GM21528 (cell line): Measurements from ENCODE around the gene IQCM.

Source experiments
- ATAC-seq: cut with Tn5 transposase; IDR thresholded peaks from one replicate; pipeline ENCODE4 v1.9.1; 2021; ENCODE audit warnings: mild to moderate bottlenecking, moderate library complexity; ENCODE audit not compliant: unreplicated experiment, low FRiP score

Gene IQCM, protein sequence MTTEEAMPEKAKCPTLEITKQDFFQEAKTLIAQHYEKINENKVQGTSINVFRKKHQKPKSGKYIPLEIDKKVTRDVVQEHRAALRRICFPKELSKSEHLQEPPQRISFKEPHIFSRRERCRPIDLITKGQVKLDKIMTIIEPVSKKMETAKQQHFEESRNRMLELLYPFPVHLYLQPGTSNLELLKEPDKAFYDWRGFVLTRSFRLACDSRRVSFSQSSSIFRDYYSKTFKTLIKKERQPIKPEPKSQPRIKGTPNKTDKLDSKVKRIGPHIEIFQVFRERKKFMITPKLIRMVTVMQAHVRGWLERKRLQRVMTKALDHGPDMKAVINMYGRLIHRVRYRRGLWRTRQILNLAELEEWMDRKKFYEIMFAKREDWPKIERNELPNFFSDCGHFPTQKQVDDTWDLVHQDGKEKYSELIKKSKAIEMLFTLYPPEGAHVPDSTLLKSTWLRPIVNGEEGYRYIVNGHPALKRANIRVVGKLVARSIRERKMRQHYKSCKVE

DNA sequence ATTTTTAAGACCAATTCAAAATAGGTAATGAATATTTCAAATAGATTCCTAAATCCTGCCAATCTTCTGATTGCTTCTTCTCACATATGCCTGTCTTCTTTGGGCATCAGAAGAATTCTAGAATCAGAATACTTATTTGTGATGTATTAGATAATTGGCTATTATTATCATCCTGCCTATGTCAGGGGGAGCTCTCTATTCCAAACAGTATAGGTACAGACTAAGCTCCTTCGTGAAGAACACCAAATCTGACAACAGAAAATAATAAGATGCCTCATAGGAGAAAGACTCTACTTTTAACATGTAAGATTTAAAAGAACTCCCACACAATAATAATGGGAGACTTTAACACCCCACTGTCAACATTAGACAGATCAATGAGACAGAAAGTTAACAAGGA lies at the start of gene IQCM:
Gene IQCM (minus strand): TSS at position 101 of the 400 bp plus-strand sequence. CDS start 73,152 bp downstream, outside the sequence.
- no peak for ATAC-seq

DNA sequence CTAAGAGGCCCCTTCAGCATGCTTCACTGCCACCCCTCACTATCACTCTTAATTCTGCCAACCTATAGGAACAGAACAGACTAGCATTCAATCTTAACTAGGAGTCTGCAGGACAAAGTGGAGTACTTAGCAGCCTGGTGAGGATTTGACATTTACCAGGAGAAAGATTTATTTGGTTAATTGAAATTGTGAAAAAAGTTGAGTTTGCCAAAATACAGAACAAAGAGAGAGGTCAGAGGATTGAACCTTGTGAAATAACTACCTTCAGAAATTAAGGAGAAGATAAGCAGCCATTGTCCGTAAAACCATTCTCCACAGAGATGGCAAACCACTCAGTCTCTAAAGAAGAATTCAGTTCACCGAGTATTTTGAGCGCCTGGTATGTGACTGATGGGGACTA lies 41.8 kb upstream of the IQCM start:
- no peak for ATAC-seq

DNA sequence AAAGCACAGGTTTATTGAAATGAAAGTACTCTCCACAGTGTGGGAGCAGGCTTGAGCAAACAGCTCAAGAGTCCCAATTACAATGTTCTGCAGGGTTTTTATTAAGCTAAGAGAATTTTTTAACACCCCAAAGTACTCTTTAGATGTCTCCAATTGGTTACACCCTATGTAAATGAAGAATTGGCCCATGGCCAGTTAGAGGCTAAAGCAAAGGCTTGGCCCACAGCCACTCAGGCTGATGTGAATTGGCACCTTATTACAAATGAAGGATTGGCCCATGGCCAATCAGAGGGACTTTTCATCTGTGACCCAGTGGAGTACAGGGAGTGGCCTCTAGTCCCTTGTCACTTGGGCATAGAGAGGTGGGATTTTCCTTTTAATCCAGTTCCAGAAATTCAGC lies 30.1 kb upstream of the IQCM start:
- ATAC-seq = no peak

DNA sequence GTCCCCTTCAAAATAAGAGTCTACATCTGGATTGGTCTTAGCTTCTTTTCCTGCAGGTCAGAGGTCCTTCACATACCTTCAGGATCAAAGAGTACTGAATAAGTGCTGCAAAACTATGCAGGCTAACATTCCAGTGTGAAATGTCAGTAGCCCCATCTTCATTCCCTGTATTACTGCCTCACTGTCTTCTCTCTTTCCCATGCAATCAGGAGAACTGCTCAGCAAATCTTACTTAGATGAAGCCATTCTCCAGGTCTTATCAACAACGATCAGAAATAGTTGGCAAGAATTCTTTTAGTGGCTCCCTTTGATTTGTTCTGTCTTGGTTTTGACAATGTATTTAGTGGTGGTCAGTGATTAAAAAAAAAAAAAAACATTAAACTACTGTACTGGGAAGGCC lies 26.0 kb upstream of the IQCM start:
- no peak for ATAC-seq

DNA sequence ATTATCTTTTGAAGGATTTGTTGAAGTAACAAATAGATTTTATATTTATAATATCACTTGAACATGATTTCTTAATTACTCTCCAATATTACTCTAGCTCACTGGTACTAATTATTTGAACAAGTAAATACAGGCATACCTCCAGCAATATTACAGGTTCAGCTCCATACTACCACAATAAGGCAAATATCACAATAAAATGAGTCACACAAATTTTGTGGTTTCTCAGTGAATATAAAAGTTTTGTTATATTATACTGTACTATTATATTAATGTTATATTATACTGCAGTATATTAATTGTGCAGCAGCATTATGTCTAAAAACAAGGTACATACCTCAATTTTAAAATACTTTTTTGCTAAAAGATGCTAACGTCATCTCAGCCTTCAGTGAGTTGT lies 22.4 kb upstream of the IQCM start:
- no peak for ATAC-seq

DNA sequence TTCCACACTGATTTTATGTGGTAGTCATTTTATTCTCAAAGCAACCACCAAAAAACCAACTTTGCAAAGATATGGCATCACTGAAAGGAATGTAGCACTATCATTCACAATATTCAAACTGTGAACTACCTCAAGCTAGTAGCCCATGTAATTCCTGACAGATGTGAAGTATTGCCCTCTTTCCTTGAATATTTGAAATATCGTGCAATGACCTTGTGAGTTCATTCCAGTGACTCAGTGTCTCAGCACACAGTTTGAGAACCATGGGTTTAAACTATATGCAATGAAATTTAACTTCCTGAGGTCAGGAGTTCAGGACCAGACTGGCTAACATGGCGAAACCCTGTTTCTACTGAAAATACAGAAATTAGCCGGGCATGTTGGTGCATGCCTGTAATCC lies 20.9 kb upstream of the IQCM start:
- ATAC-seq = no peak

DNA sequence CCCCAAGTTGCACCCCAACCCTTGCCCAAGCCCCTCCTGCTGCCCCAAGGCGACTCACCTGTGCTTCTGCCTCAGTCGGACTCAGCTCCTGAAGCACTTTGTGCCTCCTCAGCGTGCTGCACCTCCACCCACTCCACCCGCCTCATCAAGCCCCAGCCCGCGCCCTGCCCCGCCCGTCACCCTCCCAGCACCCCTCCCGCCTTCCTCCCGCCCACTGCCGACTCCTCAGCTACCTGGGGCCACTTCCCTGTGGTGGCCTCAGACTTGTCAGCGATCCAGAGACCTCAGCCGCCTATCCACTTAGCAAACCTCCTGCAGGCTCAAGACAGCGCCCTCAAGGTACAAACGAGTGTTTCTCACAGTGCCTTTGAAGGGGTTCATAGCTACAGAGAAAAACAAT lies 19.6 kb upstream of the IQCM start:
- ATAC-seq = no peak

DNA sequence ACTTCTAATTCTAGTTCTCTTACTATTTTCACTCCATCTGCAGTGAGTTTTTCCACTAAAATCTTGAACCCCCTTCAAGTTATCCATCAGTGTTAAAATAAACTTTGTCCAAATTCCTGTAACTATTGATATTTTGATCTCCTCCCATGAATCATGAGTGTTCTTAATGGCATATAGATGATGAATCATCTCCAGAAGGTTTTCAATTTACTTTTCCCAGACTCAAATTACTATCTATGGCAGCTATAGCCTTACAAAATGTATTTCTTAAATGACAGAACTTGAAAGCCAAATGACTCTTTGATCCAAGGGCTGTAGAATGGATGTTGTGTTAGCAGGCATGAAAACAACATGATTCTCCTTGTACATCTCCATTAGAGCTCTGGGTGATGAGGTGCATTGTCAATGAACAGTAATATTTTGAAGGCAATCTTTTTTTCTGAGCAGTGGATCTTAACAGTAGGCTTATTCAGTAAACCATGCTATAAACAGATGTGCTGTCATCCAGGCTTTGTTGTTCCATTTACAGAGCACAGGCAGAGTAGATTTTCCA lies 16.1 kb upstream of the IQCM start:
- ATAC-seq = no peak

DNA sequence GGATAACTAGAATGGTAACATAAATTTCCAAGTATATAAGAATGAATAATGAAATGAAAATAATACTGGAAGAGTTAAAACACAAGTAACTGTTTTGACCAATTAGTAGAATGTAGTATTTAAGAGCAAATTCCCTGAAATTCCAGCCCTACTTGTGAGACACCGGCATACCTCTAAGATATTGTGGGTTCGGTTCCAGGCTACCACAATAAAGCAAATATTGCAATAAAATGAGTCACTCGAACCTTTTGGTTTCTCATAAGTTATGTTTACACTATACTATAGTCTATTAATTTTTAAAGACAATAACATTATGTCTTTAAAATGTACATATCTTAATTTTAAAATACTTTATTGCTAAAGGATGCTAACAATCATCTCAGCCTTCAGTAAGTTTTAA lies 15.2 kb upstream of the IQCM start:
- no peak for ATAC-seq

DNA sequence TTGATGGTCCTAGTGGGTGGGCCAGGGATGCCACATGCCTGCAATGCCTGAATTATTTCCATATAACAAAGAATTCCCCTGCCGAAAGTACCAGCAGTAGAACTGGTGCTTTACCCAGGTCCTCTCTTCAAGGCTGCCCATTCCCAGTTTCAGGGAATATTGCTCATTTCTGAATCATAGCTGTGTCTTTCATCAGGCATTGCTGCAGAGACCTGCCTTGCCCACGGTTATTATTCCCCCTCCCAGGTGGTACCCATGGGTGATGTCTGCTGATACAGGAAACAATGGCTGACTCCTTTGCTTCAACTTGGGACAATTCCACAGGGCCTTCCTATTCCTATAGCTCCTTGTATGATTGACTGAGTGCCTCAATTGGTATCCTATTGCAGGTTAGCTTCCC lies 9.7 kb upstream of the IQCM start:
- ATAC-seq = no peak

DNA sequence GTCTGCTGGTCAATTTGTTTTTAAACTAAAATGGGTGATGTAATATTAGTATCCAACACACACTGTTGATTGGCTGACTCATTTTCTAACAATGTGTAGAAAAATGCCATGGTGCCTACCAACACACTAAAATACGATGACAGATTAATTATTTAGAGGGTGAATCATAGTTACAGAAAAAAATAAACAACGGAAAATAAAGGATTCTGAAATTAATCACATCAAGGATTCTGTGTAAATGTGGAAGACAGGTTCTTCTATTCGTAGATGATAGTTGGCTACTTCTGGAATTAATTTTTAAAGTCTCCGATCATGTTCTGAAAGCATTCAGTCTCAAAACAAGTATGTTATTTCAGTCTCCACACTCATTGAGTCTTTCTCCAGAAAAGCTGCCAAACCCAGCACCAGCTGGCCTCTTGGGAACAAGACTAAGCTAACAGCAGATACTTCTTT lies 8.2 kb upstream of the IQCM start:
- ATAC-seq = no peak

DNA sequence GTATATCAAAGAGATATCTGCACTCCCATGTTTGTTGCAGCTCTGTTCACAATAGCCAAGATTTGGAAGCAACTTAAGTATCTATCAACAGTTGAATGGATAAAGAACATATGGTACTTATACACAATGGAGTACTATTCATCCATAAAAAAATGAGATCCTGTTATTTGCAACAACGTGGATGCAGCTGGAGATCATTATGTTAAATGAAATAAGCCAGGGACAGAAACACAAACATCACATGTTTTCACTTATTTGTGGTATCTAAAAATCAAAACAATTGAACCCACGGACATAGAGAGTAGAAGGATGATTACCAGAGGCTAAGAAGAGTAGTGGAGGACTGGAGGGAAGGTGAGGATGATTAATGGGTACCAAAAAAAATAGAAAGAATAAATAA lies 14.2 kb downstream of the IQCM start:
- ATAC-seq = no peak

DNA sequence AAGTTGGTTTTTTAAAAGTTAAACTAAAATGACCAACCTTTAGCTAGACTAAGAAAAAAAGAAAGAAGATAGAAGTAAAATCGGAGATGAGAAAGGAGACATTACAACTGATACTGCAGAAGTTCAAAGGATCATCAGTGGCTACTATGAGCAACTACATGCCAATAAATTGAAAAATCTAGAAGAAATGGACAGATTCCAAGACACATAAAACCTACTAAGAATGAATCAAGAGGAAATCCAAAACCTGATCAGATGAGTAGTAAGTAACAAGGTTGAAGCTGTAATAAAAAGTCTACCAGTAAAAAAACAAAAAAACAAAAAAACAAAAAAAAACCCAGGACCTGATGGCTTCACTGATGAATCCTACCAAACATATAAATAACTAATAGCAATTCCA lies 16.1 kb downstream of the IQCM start:
- ATAC-seq = no peak

DNA sequence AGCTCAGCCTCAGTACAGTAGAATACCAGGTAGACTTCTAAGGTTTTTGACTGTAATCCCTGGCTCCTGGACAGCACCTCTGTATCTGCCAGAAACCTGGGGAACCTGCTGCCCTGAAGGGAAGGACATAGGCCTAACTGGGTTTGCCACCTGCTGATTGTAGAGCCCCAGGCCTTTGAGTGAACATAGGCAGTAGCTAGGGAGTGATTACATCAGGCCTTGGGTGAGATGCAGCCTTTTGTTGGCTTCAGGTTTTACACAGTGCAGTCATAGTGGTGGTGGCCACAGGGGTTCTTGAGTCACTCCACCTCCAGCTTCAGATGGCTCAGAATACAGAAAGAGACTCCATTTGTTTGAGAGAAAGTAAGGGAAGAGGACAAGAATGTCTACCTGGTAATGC lies 19.3 kb downstream of the IQCM start:
- ATAC-seq = no peak

DNA sequence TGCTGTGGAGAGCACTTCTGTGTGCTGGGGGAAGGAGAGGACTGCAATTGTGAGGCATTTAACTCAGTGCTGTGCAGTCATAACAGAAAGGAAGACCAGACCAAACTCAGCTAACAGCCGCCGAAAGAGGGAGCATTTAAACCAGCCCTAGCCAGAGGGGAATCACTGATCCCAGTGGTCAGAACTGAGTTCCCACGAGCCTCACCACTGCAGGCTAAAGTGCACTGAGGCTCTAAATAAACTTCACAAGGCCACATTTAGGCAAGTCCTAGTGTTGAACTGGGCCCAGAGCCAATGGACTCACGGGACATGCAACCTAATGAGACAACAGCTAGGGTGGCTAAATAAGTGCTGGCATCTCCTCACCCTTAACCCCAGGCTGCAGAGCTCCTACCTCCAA lies 20.4 kb downstream of the IQCM start:
- no peak for ATAC-seq

DNA sequence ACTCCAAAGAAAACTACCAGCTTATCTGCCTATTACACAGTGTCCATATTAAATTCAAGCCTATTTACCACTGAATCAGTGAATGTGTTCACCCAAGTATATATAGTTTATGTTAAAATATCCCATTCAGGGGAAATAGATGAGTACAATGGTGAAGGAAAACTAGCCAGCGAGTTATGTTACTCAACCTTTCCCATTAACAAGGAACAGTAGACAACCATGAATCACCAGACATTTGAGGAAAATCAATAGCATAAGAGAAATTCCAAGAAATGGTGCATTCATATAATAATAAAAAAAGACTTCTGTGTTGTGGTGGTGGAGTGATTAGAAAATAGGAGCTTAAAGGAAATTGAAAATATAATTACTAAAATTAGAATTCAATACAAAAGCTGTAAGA lies 21.3 kb downstream of the IQCM start:
- no peak for ATAC-seq

DNA sequence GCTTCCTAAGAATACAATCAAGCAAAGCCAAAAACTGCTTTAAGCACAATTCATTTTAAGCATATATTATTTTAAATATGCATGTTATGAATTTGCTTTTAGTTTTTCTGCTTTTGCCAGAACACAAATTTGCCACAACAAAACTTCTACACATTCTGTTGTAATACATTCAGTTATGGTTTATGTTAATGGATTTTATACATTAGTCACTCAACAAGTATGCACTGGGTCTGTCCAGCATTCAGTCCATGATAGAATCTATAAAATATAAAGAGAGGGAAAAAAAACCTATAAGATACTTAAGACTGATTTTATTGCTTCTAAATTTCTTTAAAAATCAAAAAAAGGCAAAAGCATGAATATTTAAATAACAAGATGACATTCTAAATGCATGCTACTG lies 22.2 kb downstream of the IQCM start:
- ATAC-seq = no peak

DNA sequence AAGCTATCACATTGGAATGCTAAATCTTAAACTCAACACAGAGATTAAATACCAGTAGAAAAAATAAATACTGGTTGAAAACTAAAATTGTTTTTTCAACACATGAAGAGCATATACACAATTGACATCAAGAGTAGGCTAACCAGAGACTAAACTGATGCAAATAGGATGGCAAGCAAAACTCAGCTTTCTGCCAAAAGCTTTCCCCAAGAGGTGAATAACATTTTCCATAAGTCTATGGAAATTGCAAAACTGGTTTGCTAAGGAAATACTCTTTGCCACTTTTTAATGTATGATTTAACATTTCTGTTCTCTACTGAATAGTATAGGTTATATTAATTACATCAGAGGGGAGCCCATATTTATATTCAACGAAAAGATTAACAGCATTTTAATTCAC lies 23.8 kb downstream of the IQCM start:
- no peak for ATAC-seq

DNA sequence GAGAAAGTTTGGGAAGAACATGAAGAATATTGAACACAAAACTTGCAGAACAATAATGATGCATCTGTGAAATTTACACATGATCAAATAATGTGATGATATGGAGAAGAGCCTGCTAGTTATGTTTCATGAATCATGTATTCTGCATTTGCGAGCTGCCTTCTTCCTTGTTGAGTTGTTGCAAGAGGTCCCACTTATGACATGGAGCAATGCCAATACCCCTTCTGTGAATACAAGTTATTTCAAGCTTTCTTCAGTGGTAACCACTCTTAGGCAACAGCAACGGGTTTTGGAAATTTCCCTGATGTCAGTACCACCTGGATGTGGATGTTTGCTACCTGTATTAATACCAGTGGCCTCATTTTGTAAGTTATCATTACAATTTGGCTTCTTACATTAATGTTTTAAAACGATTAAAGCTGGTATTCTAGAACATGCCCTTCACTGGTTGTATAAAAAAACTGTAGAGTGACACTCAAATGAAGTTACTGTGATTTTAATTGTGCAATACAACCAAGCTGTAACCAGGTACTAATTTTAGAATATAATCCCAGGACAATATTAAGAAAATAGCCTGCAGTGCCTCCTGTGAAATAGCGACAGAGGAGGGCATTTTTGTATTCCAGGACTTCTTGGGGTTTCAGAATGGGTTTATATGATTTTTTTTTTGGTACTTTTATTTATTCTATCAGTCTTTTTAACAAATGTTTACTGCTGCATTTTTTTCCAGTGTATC lies 25.3 kb downstream of the IQCM start:
- ATAC-seq = no peak

DNA sequence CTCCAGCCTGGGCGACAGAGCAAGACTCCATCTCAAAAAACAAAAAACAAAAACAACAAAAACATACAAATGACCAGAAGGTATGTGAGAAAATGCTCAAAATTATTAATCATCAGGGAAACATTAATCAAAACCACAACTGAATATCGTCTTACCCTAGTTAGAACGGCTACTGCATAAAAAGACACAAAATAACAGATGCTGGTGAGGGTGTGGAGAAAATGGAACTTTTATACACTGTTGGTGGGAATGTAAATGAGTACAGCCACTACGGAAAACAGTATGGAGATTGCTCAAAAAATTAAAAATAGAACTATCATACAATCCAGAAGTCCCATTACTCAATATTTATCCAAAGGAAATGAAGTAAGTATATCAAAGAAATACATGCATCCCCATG lies 27.3 kb downstream of the IQCM start:
- no peak for ATAC-seq

DNA sequence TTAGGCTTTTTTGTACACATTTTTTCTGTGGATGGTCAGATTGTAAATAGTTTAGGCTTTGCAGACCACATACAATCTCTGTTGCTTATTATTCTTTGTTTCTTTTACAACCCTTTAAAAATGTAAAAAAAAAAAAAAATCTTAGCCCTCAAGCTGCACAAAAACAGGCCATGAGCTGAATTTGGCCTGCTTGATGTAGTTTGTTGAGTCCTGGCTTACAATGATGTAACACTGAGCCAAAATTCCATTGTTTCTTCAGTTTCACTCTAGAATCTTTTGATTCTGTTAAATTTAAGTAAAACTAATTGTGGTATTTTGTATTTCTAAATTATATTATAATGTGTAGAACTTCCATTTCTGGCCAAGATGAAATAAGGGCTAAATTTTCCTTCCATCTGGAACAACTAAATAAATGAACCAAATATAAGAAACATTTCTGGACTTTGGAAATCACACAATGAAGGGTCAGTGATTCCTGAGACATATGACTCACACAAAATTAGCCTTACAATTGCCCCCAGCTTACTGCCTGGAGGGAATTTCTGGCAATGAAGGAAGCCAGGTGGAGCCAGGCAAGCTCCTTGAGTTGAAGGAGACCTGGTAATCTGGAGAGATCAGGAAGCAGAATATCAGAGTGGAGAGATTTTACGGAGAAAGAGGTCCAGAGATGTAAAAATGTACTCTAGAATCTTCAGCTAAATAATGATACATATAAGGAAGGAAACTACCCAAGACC lies 29.8 kb downstream of the IQCM start:
- no peak for ATAC-seq
